A549 (cell line): ENCODE data around the gene MICU2. TPM values are rescaled to one million over a fixed set of nuclear protein-coding genes. Genes with fewer than 3 reads are reported as not detected.

Source experiments
- ATAC-seq, 2 experiments: fragments of 200-7000 bp in 1 of 2; fragments of >200 bp in 1 of 2; cut with Nextera tagmentation in 1 of 2; cut with Tn5 transposase in 1 of 2; 3 replicates each; pipeline versions ENCODE4 v1.8.0 to v1.9.1; 2018 to 2020; ENCODE audit warnings: mild to moderate bottlenecking in 1 of 2, moderate library complexity in 1 of 2
- CTCF ChIA-PET: fragments of 300-600 bp; sonication (Branson Sonifier 250); formaldehyde crosslinking; extraction: SDS; loops from one replicate; lab custom pipeline; 2021; ENCODE audit warnings: antibody characterized with exemption, inconsistent platforms; lab: Yijun Ruan, JAX
- POLR2A ChIA-PET: fragments of 350-600 bp; formaldehyde crosslinking; extraction: SDS; loops from one replicate; lab custom pipeline; 2021; ENCODE audit warnings: antibody characterized with exemption, inconsistent platforms; lab: Yijun Ruan, JAX
- DNase-seq, 2 experiments: peaks; one replicate each; pipeline versions ENCODE4 v3.0.0 to v3.0.0-alpha.2; 2011 to 2016; ENCODE audit warnings: low read depth in 1 of 2, low spot score in 1 of 2
- FAIRE-seq: peaks from 2 replicates; lab custom pipeline; 2011; peaks lifted over from hg19 to GRCh38; lab: Jason Lieb, UNC
- H3K27ac ChIP-seq, 2 experiments: fragments of >200 bp; sonication (Bioruptor Twin); formaldehyde crosslinking; 3 replicates each; pipeline ENCODE4 v1.5.1; 2016 to 2017
- H3K4me1 ChIP-seq: fragments of >200 bp; sonication (Bioruptor Twin); formaldehyde crosslinking; 3 replicates; pipeline ENCODE4 v1.6.1; 2016
- H3K4me2 ChIP-seq: fragments of >200 bp; sonication (Bioruptor Twin); formaldehyde crosslinking; 3 replicates; pipeline ENCODE4 v1.6.1; 2016
- H3K4me3 ChIP-seq: fragments of >200 bp; sonication (Bioruptor Twin); formaldehyde crosslinking; 3 replicates; pipeline ENCODE4 v1.5.1; 2016
- H3K9me3 ChIP-seq: fragments of >200 bp; sonication (Bioruptor Twin); formaldehyde crosslinking; 3 replicates; pipeline ENCODE4 v1.6.1; 2016
- ATOH8 ChIP-seq: fragments of 250-450 bp; sonication (Bioruptor Pico); IDR thresholded peaks from 2 replicates; pipeline ENCODE4 v1.5.0; 2020; ENCODE audit warnings: low read depth, mild to moderate bottlenecking, moderate library complexity
- CBX2 ChIP-seq: fragments of 200-600 bp; sonication (generic); IDR thresholded peaks from 2 replicates; pipeline ENCODE4 v1.6.1; 2016; ENCODE audit warnings: low read depth, mild to moderate bottlenecking, borderline replicate concordance
- CEBPB ChIP-seq, 2 experiments: fragments of >200 bp in 1 of 2; sonication (Bioruptor Twin) in 1 of 2; formaldehyde crosslinking in 1 of 2; IDR thresholded peaks; 2 replicates each; pipeline ENCODE4 v1.6.1; 2012 to 2016
- CHD2 ChIP-seq: fragments of 150-350 bp; IDR thresholded peaks from 2 replicates; pipeline ENCODE4 v1.6.1; 2014; ENCODE audit warnings: low read length; ENCODE audit not compliant: partially characterized antibody
- CHD4 ChIP-seq: fragments of 200-600 bp; sonication (generic); IDR thresholded peaks from 2 replicates; pipeline ENCODE4 v1.6.1; 2016; ENCODE audit warnings: antibody characterized with exemption, mild to moderate bottlenecking, borderline replicate concordance
- CTCF ChIP-seq: fragments of >200 bp; sonication (Bioruptor Twin); formaldehyde crosslinking; IDR thresholded peaks from 3 replicates; pipeline ENCODE4 v1.5.1; 2016
- ELK1 ChIP-seq: fragments of 150-350 bp; IDR thresholded peaks from 2 replicates; pipeline ENCODE4 v1.6.1; 2014; ENCODE audit warnings: low read depth, mild to moderate bottlenecking, low read length
- ESRRA ChIP-seq: fragments of 150-350 bp; IDR thresholded peaks from 2 replicates; pipeline ENCODE4 v1.6.1; 2014; ENCODE audit warnings: mild to moderate bottlenecking, low read length, borderline replicate concordance
- FOSL2 ChIP-seq, 2 experiments: fragments of 450-650 bp in 1 of 2; fragments of >200 bp in 1 of 2; sonication (Bioruptor Twin) in 1 of 2; formaldehyde crosslinking; IDR thresholded peaks; 2 replicates each; pipeline versions ENCODE4 v1.5.0 to v1.6.1; 2016 to 2020; ENCODE audit warnings: mild to moderate bottlenecking in 1 of 2, moderate library complexity in 1 of 2
- HEYL ChIP-seq: fragments of 250-450 bp; sonication (Bioruptor Pico); IDR thresholded peaks from 2 replicates; pipeline ENCODE4 v1.8.0; 2021; ENCODE audit warnings: mild to moderate bottlenecking, moderate library complexity
- HOXB13 ChIP-seq: fragments of 250-450 bp; sonication (Bioruptor Pico); IDR thresholded peaks from 2 replicates; pipeline ENCODE4 v1.5.0; 2020; ENCODE audit warnings: low read depth, mild to moderate bottlenecking, moderate library complexity
- HOXB5 ChIP-seq: fragments of 250-450 bp; sonication (Bioruptor Pico); IDR thresholded peaks from 2 replicates; pipeline ENCODE4 v1.5.0; 2020; ENCODE audit warnings: mild to moderate bottlenecking, moderate library complexity
- JUNB ChIP-seq: fragments of >200 bp; sonication (Bioruptor Twin); formaldehyde crosslinking; IDR thresholded peaks from 2 replicates; pipeline ENCODE4 v1.6.1; 2016
- MAFK ChIP-seq: fragments of 450-650 bp; IDR thresholded peaks from 2 replicates; pipeline ENCODE4 v1.6.1; 2014; ENCODE audit not compliant: partially characterized antibody
- MAX ChIP-seq: IDR thresholded peaks from 2 replicates; pipeline ENCODE4 v1.6.1; 2012
- MAZ ChIP-seq: fragments of 150-350 bp; IDR thresholded peaks from 2 replicates; pipeline ENCODE4 v1.6.1; 2014; ENCODE audit warnings: antibody characterized with exemption, low read depth, low read length, borderline replicate concordance
- NFE2L2 ChIP-seq: fragments of 150-350 bp; conservative IDR thresholded peaks from 2 replicates; pipeline ENCODE4 v1.6.1; 2014; ENCODE audit warnings: low read length
- POLR2A ChIP-seq: IDR thresholded peaks from 2 replicates; pipeline ENCODE4 v1.6.1; 2012; ENCODE audit warnings: mild to moderate bottlenecking, low read length
- POLR2AphosphoS2 ChIP-seq: conservative IDR thresholded peaks from 2 replicates; pipeline ENCODE4 v1.6.1; 2012; ENCODE audit warnings: low read length, improper control_type of control experiment, inconsistent platforms
- RAD21 ChIP-seq, 2 experiments: fragments of >200 bp in 1 of 2; sonication (Bioruptor Twin) in 1 of 2; formaldehyde crosslinking in 1 of 2; IDR thresholded peaks in 1 of 2; conservative IDR thresholded peaks in 1 of 2; 2 replicates in 1 of 2; 3 replicates in 1 of 2; pipeline ENCODE4 v1.6.1; 2012 to 2018; ENCODE audit warnings: inconsistent platforms in 1 of 2
- RFX5 ChIP-seq: fragments of 450-650 bp; IDR thresholded peaks from 2 replicates; pipeline ENCODE4 v1.7.1; 2014; ENCODE audit warnings: antibody characterized with exemption, mild to moderate bottlenecking, moderate library complexity
- SREBF2 ChIP-seq: fragments of 450-650 bp; IDR thresholded peaks from 2 replicates; pipeline ENCODE4 v1.6.1; 2014; ENCODE audit warnings: mild to moderate bottlenecking, moderate library complexity
- TFCP2L1 ChIP-seq: fragments of 250-450 bp; sonication (Bioruptor Pico); IDR thresholded peaks from 2 replicates; pipeline ENCODE4 v1.5.0; 2021; ENCODE audit warnings: mild to moderate bottlenecking
- TP53 ChIP-seq: fragments of 250-450 bp; sonication (Bioruptor Pico); IDR thresholded peaks from 2 replicates; pipeline ENCODE4 v1.5.0; 2021; ENCODE audit warnings: mild to moderate bottlenecking, moderate library complexity
- ZFP36 ChIP-seq: fragments of 450-650 bp; IDR thresholded peaks from 2 replicates; pipeline ENCODE4 v1.6.1; 2014; ENCODE audit warnings: borderline replicate concordance; ENCODE audit not compliant: partially characterized antibody
- ZNF302 ChIP-seq: fragments of 250-450 bp; sonication (Bioruptor Pico); IDR thresholded peaks from 2 replicates; pipeline ENCODE4 v1.9.0; 2021; ENCODE audit warnings: inconsistent platforms, mild to moderate bottlenecking, moderate library complexity
- WGBS: methylation state at CpG from one replicate; pipeline ENCODE4 v1.1.6; 2017; ENCODE audit errors: missing lambda C conversion rate; 5-methylcytosine and 5-hydroxymethylcytosine counted together
- polyA plus RNA-seq, 4 experiments: library from polyadenylated mRNA; depleted of rRNA in 3 of 4; stranded (reverse); fragments of >200 nt; fragmentation: RNase III in 1 of 4; extraction: RNeasy Plus Mini Kit Qiagen cat#74134 plus additional on column Dnase treatment in 1 of 4; gene quantifications; 2 replicates in 3 of 4; 3 replicates in 1 of 4; pipeline ENCODE4 v1.2.3, GENCODE V29; 2011 to 2017
- TF ChIP-seq, protein P1 (sequence below): fragments of >200 bp; sonication (Bioruptor Twin); formaldehyde crosslinking; IDR thresholded peaks from 2 replicates; pipeline ENCODE4 v1.6.1; 2016

MICU2 gene
- polyA plus RNA-seq, 2 of the 4 experiments (the other 2 are of a cell fraction), result 24.7 to 42.6 TPM

GRCh38 chr13:21538280-21538679 is 65.7 kb downstream of the MICU2 start:
- H3K4me2 ChIP-seq, result no peak overlapping the region
- no peaks in the 10 kb centered on the region for H3K9me3 ChIP-seq
- TF ChIP-seq HOXB13 (CRISPR knock-in tag) (no peak), CHD4 (no peak), RAD21 (conservative IDR thresholded peaks at IDR 0.05 in 1 of 2, IDR thresholded peaks at IDR 0.05 in 1 of 2) (no peak), TP53 (no peak), HEYL (no peak), POLR2A (no peak), ATOH8 (CRISPR knock-in tag) (no peak), CTCF (no peak), TFCP2L1 (CRISPR knock-in tag) (no peak), MAFK (no peak), ZNF302 (no peak), RFX5 (no peak), ZFP36 (no peak), ESRRA (no peak), CHD2 (no peak), POLR2AphosphoS2 (no peak), SREBF2 (no peak), ELK1 (no peak)
- TF ChIP-seq, protein P1, sequence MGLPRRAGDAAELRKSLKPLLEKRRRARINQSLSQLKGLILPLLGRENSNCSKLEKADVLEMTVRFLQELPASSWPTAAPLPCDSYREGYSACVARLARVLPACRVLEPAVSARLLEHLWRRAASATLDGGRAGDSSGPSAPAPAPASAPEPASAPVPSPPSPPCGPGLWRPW, result no peak
- TF ChIP-seq, all 56 proteins: peak for 0
- DNase-seq (no peak), FAIRE-seq (no peak), ATAC-seq (no peak)
- POLR2A ChIA-PET, result no interaction called here
- Histone ChIP-seq H3K4me1 (peaks cover 19% of the 10 kb centered on the region), H3K27ac (no peak overlapping the region), H3K4me3 (no peak overlapping the region)
- 91% methylated on average over 4 of the region's 4 CpGs for WGBS
- CTCF ChIA-PET, result no interaction called here

GRCh38 chr13:21537105-21537504 is 66.9 kb downstream of the MICU2 start:
- ATAC-seq (no peak), DNase-seq (no peak)
- H3K27ac ChIP-seq, result no peak overlapping the region
- H3K4me1 ChIP-seq, result peaks cover 12% of the 10 kb centered on the region
- 97% methylated on average over 1 of the region's 1 CpG for WGBS
- H3K4me2 ChIP-seq, result no peak overlapping the region
- TF ChIP-seq FOSL2 (IDR thresholded peaks at IDR 0.05) (no peak), FOSL2 (CRISPR knock-in tag; IDR thresholded peaks at IDR 0.05) (no peak), TP53 (no peak), MAX (no peak), RAD21 (conservative IDR thresholded peaks at IDR 0.05 in 1 of 2, IDR thresholded peaks at IDR 0.05 in 1 of 2) (no peak), HOXB5 (CRISPR knock-in tag) (no peak), ATOH8 (CRISPR knock-in tag) (no peak), MAZ (no peak), NFE2L2 (no peak), CEBPB (IDR thresholded peaks at IDR 0.05) (no peak), CBX2 (no peak), JUNB (no peak), ZFP36 (no peak)
- TF ChIP-seq, all 56 proteins: peak for 0
- no peaks in the 10 kb centered on the region for H3K9me3 ChIP-seq
- no peak for FAIRE-seq
- ChIA-PET POLR2A (no interaction called here), CTCF (no interaction called here)
- H3K4me3 ChIP-seq, result no peak overlapping the region
